BLaER1 (cell line): ENCODE measurements around the gene SH3D19.
"Not testable (repeated sequence)": the region's sequence is repeated elsewhere in the genome, so short reads cannot be mapped to it uniquely, and the experiment has no call there.

Experiments
- H3K27ac ChIP-seq: shearing (Covaris generic); formaldehyde crosslinking; 2 replicates; pipeline ENCODE4 v1.8.1; 2022
- H3K27me3 ChIP-seq: shearing (Covaris generic); formaldehyde crosslinking; 2 replicates; pipeline ENCODE4 v1.8.1; 2022
- H3K36me3 ChIP-seq: shearing (Covaris generic); formaldehyde crosslinking; 2 replicates; pipeline ENCODE4 v1.8.1; 2022
- H3K4me1 ChIP-seq: shearing (Covaris generic); formaldehyde crosslinking; 2 replicates; pipeline ENCODE4 v1.8.1; 2022
- H3K4me2 ChIP-seq: shearing (Covaris generic); formaldehyde crosslinking; 2 replicates; pipeline ENCODE4 v1.8.1; 2022
- H3K4me3 ChIP-seq: shearing (Covaris generic); formaldehyde crosslinking; 2 replicates; pipeline ENCODE4 v1.8.1; 2022
- H3K9ac ChIP-seq: shearing (Covaris generic); formaldehyde crosslinking; 2 replicates; pipeline ENCODE4 v1.8.1; 2022
- H3K9me3 ChIP-seq: shearing (Covaris generic); formaldehyde crosslinking; 2 replicates; pipeline ENCODE4 v1.8.1; 2022
- H4K20me1 ChIP-seq: shearing (Covaris generic); formaldehyde crosslinking; 2 replicates; pipeline ENCODE4 v1.8.1; 2022
- Cebpa-rat ChIP-seq: shearing (Covaris generic); IDR thresholded peaks from 2 replicates; pipeline ENCODE4 v1.8.1; 2022

The SH3D19 gene

DNA sequence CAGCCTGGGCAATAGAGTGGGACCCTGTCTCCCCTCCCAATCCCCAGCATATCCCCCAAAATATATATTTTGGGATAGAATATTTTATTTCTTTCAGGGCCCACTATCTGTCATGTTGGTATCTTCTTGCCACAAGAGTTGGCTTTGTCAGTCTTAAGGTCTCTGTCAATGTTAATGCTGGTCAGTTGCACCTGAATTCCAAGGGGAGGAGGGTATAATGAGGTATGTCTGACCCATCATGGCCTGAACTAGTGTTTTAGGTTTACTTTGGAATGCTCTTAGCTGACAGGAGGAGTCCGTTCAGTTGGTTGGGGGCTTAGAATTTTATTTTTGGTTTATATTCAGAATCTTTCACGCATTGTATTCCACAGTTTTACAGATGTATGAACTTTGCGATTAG lies 232.2 kb downstream of the SH3D19 start:
- no peak overlapping the region for H3K4me3 ChIP-seq
- no peaks in the 10 kb centered on the region for H3K27me3 ChIP-seq
- TF ChIP-seq Cebpa-rat = no peak
- H3K9me3 ChIP-seq = no peaks in the 10 kb centered on the region
- H3K9ac ChIP-seq = no peak overlapping the region
- H3K4me1 ChIP-seq = peaks cover 2% of the 10 kb centered on the region; the same call in 1 of the 2 replicates
- no peaks in the 10 kb centered on the region for H4K20me1 ChIP-seq
- H3K36me3 ChIP-seq = no peaks in the 10 kb centered on the region
- H3K27ac ChIP-seq = no peak overlapping the region
- H3K4me2 ChIP-seq = no peak overlapping the region

- Histone ChIP-seq H3K4me1 (no peaks in the 10 kb centered on the region), H3K27me3 (no peaks in the 10 kb centered on the region), H3K27ac (no peak overlapping the region), H3K4me3 (no peak overlapping the region), H4K20me1 (no peaks in the 10 kb centered on the region), H3K9me3 (no peaks in the 10 kb centered on the region), H3K9ac (no peak overlapping the region), H3K36me3 (no peaks in the 10 kb centered on the region), H3K4me2 (no peak overlapping the region)
- TF ChIP-seq Cebpa-rat = no peak
These were observed 232.9 kb downstream of the SH3D19 start for GRCh38 chr4:151092488-151092887.

DNA sequence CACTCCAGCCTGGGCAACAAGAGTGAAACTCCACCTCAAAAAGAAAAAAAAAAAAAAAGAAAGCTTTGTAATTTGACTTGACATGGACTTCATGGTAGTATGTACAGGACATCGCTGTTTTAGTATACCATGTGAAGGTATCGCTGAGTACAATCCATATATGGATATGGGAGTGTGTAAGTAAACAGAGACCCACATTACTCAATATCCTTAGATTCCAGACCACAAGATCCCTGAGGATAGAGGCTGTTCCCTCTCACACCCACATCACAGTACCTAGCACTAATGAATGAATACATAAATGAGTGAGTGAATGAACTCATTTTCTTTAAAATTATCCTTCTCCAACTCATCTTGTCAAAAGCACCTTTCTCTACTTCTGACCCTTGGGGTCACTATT lies 234.4 kb downstream of the SH3D19 start:
- no peaks in the 10 kb centered on the region for H3K9me3 ChIP-seq
- no peaks in the 10 kb centered on the region for H3K4me1 ChIP-seq
- H3K36me3 ChIP-seq = no peaks in the 10 kb centered on the region
- TF ChIP-seq Cebpa-rat = no peak
- H3K27me3 ChIP-seq = no peaks in the 10 kb centered on the region
- no peak overlapping the region for H3K4me2 ChIP-seq
- no peak overlapping the region for H3K4me3 ChIP-seq
- no peaks in the 10 kb centered on the region for H4K20me1 ChIP-seq
- no peak overlapping the region for H3K27ac ChIP-seq
- no peak overlapping the region for H3K9ac ChIP-seq

- H3K9me3 ChIP-seq = no peaks in the 10 kb centered on the region
- H3K9ac ChIP-seq = no peak overlapping the region
- H3K36me3 ChIP-seq = no peaks in the 10 kb centered on the region
- no peaks in the 10 kb centered on the region for H3K4me1 ChIP-seq
- no peak overlapping the region for H3K4me2 ChIP-seq
- TF ChIP-seq Cebpa-rat = no peak
- H4K20me1 ChIP-seq = no peaks in the 10 kb centered on the region
- H3K27me3 ChIP-seq = no peaks in the 10 kb centered on the region
- no peak overlapping the region for H3K27ac ChIP-seq
- no peak overlapping the region for H3K4me3 ChIP-seq
These were observed 237.9 kb downstream of the SH3D19 start for GRCh38 chr4:151087467-151087866.

GRCh38 chr4:151077978-151078377 lies 247.4 kb downstream of the SH3D19 start:
- not testable (repeated sequence) for H3K27ac ChIP-seq, H3K9ac ChIP-seq, H3K9me3 ChIP-seq, H4K20me1 ChIP-seq, H3K4me3 ChIP-seq, H3K4me1 ChIP-seq, H3K27me3 ChIP-seq, H3K4me2 ChIP-seq, H3K36me3 ChIP-seq

- no peak for TF ChIP-seq Cebpa-rat
- Histone ChIP-seq H3K9ac (no peak overlapping the region), H3K4me3 (no peak overlapping the region), H3K4me2 (no peak overlapping the region), H3K9me3 (no peaks in the 10 kb centered on the region), H4K20me1 (no peaks in the 10 kb centered on the region), H3K27me3 (no peaks in the 10 kb centered on the region), H3K4me1 (no peaks in the 10 kb centered on the region), H3K36me3 (no peaks in the 10 kb centered on the region), H3K27ac (no peak overlapping the region)
These were observed 250.9 kb downstream of the SH3D19 start for GRCh38 chr4:151074416-151074916.
